Middle frontal gyrus (tissue), 1 donor: ENCODE measurements around the gene ZSWIM6.
"Not testable (repeated sequence)": the region's sequence is repeated elsewhere in the genome, so short reads cannot be mapped to it uniquely, and the experiment has no call there.

Experiments used
- DNase-seq: peaks from one replicate; pipeline ENCODE4 v3.0.0-alpha.2; 2015; ENCODE audit warnings: low spot score; ENCODE audit errors: extremely low spot score

ZSWIM6 gene

GRCh38 chr5:61405511-61406295 is 73.6 kb downstream of the ZSWIM6 start:
- DNase-seq, result no peak

- DNase-seq, result not testable (repeated sequence)
Observed at GRCh38 chr5:61406497-61406896, 74.4 kb downstream of the ZSWIM6 start.

- DNase-seq, result no peak
Observed at GRCh38 chr5:61407706-61408270, 75.7 kb downstream of the ZSWIM6 start.

- peak; percentile 90 for DNase-seq
Observed at GRCh38 chr5:61408476-61409168, 76.6 kb downstream of the ZSWIM6 start.

GRCh38 chr5:61409568-61409967 is 77.5 kb downstream of the ZSWIM6 start:
- no peak for DNase-seq

GRCh38 chr5:61410811-61411210 is 78.8 kb downstream of the ZSWIM6 start:
- DNase-seq, result no peak

GRCh38 chr5:61412361-61412760 is 80.3 kb downstream of the ZSWIM6 start:
- DNase-seq, result no peak

- DNase-seq, result not testable (repeated sequence)
Observed at GRCh38 chr5:61413205-61413604, 81.1 kb downstream of the ZSWIM6 start.

- no peak for DNase-seq
Observed at GRCh38 chr5:61414806-61415205, 82.7 kb downstream of the ZSWIM6 start.

- no peak for DNase-seq
Observed at GRCh38 chr5:61416010-61416409, 84.0 kb downstream of the ZSWIM6 start.

- no peak for DNase-seq
Observed at GRCh38 chr5:61416420-61416819, 84.4 kb downstream of the ZSWIM6 start.

GRCh38 chr5:61417340-61417739 is 85.3 kb downstream of the ZSWIM6 start:
- no peak for DNase-seq

GRCh38 chr5:61417851-61418250 is 85.8 kb downstream of the ZSWIM6 start:
- DNase-seq, result no peak

GRCh38 chr5:61419106-61419505 is 87.0 kb downstream of the ZSWIM6 start:
- DNase-seq, result no peak

GRCh38 chr5:61420016-61420415 is 88.0 kb downstream of the ZSWIM6 start:
- DNase-seq, result no peak

GRCh38 chr5:61421262-61421661 is 89.2 kb downstream of the ZSWIM6 start:
- not testable (repeated sequence) for DNase-seq

- no peak for DNase-seq
Observed at GRCh38 chr5:61423487-61424145, 91.6 kb downstream of the ZSWIM6 start.

- no peak for DNase-seq
Observed at GRCh38 chr5:61425918-61426317, 93.9 kb downstream of the ZSWIM6 start.

GRCh38 chr5:61429906-61430305 is 97.8 kb downstream of the ZSWIM6 start:
- DNase-seq, result no peak

- no peak for DNase-seq
Observed at GRCh38 chr5:61431923-61432620, 100.0 kb downstream of the ZSWIM6 start.

GRCh38 chr5:61435368-61435767 is 103.3 kb downstream of the ZSWIM6 start:
- DNase-seq, result no peak
